ENCODE results near the gene DDB1. TPM values are rescaled to one million over a fixed set of nuclear protein-coding genes. Genes with fewer than 3 reads are reported as not detected.

The DDB1 gene
- total RNA-seq: 326 TPM

GRCh38 chr11:61332797-61333549 is at the start of gene DDB1, which contains the start of gene TKFC:
Gene DDB1, minus strand, starts transcription at chr11:61333105. Its CDS starts 137 bp downstream, at chr11:61332968.
Gene TKFC, plus strand, starts transcription at chr11:61333228. Its CDS starts 1,501 bp downstream, at chr11:61334729.
- peak; percentile 98 for DNase-seq

- no peak for DNase-seq
These were observed 48.0 kb upstream of the DDB1 start for GRCh38 chr11:61380884-61381283.

- peak; percentile 51 for DNase-seq
These were observed 45.9 kb upstream of the DDB1 start for GRCh38 chr11:61378713-61379313.

- no peak for DNase-seq
These were observed 44.7 kb upstream of the DDB1 start for GRCh38 chr11:61377461-61378160.

GRCh38 chr11:61375761-61376108 is 42.8 kb upstream of the DDB1 start:
- DNase-seq: no peak

- no peak for DNase-seq
These were observed 39.9 kb upstream of the DDB1 start for GRCh38 chr11:61372659-61373420.

GRCh38 chr11:61370349-61371005 is 37.6 kb upstream of the DDB1 start:
- no peak for DNase-seq

GRCh38 chr11:61369372-61370348 is 36.8 kb upstream of the DDB1 start:
- DNase-seq: peak; percentile 64

- no peak for DNase-seq
These were observed 35.7 kb upstream of the DDB1 start for GRCh38 chr11:61368646-61369045.

DNA sequence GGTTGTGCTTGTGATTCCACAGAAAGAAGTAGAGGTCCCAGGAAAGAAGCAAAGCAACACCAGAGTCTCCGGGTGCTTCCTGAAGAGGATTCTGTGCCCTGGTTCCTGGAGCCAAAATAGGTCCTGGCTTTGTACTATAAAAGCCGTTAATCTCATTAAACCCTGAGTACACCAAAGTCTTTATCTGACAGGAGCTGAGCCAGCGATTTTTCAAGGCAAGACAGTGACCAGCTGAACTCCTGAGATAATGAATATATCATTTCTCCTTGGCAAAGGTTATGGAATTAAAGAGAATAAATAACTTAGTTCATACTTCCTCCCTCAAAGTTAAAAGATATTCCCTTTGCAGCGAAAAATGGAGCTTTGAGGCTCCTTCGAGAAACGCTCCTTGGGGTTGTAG is 34.5 kb upstream of the DDB1 start:
- DNase-seq: no peak

- no peak for DNase-seq
These were observed 31.2 kb upstream of the DDB1 start for GRCh38 chr11:61364012-61364675.

GRCh38 chr11:61362542-61362875 is 29.6 kb upstream of the DDB1 start:
- no peak for DNase-seq

GRCh38 chr11:61361741-61362541 is 29.0 kb upstream of the DDB1 start, which contains the start of the genes CYB561A3 and TMEM138:
Gene CYB561A3, minus strand, starts transcription at chr11:61361882. Its CDS starts 5,169 bp downstream, at chr11:61356713.
Gene TMEM138, plus strand, starts transcription at chr11:61362374. Its CDS starts 2,017 bp downstream, at chr11:61364391.
- DNase-seq: peak; percentile 96

DNA sequence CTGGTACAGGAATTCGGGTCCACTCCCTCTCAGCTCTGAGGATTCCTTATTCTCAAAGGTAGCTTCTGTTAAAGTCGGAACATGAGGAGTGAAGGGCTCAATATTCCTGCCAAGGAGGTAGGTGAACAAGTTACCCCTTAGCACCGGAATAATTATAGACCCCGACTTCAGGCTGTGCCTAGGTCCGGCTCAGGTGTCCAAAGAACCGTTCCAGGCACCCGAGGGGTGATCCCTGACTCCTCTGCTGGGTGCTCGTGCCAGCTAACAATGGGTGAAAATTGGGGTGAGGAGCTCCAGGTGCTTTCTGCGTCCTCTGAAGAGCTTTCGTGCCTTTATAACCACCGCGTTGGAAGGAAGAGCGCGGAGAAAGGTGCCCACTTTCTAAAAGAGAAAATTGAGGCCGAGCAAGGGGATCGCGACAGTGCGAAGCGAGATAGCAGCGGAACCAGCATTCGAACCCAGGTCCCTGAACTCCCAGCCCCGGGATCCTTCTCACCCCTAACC is 28.4 kb upstream of the DDB1 start:
- DNase-seq: no peak

DNA sequence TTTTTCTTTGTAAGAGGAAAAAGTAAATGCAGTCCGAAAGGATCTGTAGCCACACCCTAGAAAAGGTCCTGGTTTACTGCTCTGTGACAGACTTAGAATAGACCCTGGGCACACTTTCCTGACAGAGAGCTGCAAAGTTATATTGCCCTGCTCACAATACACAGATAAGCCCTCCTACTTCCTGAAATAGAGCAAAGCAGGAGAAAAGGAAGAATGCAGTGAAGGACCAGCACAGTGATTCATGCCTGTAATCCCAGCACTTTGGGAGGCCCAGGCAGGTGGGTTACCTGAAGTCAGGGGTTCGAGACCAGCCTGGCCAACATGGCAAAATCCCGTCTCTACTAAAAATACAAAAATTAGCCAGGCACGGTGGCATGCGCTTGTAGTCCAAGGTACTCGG is 26.6 kb upstream of the DDB1 start:
- DNase-seq: no peak

GRCh38 chr11:61358566-61358965 is 25.7 kb upstream of the DDB1 start:
- no peak for DNase-seq

DNA sequence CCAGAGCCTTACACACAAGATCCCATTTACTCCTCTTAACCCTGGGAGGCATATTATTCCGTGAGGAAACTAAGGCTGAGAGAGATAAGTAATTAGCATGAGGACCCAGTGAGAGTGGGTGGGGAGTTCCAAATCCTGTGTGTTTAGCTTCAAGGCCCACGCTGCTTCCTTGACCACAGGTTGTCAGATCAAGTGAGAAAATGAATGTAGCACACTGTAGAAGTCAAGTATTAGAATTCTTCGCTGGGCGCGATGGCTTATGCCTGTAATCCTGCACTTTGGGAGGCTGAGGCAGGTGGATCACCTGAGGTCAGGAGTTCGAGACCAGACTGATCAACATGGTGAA is 25.0 kb upstream of the DDB1 start:
- DNase-seq: no peak

DNA sequence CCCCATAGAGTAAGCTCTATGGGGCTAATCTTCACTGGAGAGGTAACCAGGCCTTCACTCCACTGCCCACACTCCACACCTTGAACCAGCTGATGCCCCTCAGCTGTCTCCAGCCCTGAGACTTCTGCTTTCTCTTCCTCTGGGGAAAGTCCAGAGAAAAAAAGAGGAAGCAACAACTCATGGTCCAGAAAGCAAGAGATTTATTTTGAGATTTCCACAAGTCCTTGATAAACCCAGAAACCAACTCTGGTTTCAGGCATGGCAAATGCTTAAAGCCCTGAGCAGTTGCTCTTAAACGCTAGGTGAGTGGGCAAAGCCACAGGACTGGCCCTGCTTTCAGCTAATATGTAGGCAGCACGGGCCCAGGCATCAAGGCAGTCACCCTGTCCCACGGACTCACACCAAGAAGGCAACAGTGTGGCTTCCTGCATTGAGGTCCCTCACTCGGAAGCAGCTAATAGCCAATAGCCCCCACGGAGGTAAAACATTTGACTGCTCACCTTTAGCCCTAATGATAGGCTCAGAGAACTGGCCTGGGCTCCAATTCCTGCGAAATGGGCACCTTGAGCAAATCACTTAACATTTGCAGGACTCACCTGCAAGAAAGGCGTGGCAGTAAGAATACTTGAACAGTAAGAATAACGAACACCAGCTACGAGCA is 24.5 kb upstream of the DDB1 start:
- DNase-seq: no peak

GRCh38 chr11:61356706-61357105 is 23.8 kb upstream of the DDB1 start:
- no peak for DNase-seq
